ENCODE results near the gene JARID2. TPM values are rescaled to one million over a fixed set of nuclear protein-coding genes. Genes with fewer than 3 reads are reported as not detected.

The JARID2 gene
- total RNA-seq, 2 experiments from 2014 or later, result 19.3 to 20.1 TPM

DNA sequence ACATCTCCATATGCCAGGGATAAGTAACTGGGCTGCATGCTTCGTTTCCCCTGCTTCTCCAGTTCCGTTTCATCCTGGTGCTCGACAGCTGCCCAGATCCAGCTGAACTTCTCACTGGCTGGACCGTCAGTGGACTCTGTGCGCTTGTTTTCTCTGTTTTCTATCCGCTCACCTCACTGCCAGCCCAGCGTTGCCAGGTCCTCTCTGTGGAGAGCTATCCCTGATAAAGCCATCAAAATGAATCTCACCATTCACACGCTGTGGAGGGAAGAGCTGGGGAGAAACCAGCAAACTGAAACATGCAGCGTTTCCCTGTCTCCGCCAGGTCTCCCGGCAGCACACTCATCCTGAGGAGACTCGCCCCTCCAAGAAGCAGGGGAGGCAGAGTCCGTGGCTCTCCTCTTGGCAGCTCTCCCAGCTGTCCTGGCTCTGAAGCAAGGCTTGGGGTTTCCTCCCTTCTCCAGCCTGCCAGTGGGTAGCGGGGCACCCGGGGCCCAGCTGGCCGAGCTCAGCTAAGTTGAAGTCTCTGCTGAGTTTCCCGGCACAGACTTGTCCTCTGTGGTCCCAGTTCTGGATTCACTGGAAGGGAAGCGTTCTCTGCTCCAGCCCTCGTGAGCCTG, 256.1 kb downstream of the JARID2 start:
- Mint-ChIP-seq H3K36me3 (peaks cover 13% of the 10 kb centered on the region), H3K4me3 (no peak overlapping the region), H3K4me1 (peaks cover 6% of the 10 kb centered on the region), H3K27ac (no peak overlapping the region), H3K9me3 (no peaks in the 10 kb centered on the region), H3K27me3 (no peaks in the 10 kb centered on the region)
- DNase-seq, result no peak

DNA sequence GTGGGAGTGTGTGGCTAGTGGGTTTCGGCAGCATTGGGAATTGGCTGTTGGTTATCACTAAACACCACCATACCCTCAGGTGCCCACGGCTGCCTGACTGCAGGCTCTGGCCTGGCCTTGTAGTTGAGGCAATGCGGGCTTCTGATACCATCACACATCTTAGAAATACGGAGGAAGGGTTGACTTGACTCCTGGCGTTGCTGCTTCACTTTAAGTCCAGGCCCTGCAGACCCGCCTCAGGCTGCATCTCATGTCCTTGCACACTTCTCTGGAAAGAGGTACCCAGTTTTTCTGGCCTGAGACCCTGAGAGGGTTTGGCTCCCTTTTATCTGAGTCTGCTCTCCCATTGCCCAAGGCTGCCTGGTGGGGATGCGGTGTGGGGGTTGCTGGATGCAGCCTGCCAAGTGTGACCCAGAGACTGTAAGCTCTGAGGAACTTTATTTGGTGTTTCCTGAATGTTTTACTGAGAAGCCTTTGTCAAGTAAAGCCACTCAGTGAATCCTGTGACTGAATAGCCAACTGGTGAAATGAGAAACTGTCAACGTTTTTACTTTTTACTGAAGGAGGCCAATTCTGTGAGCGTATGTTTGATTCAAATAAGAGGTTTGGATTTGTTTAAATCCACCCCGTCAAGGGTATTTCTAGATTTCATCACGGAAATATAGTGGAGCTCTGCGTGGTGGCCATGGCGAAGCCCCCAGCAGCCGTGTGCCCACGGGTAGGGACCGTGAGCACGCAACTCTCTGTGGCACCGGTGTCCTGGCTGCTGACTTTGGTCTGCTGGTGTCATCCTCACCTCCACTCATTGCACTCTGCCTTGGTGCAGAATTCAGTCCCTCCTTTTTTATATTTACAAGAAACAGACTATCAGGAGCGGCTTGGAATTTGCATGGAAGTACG, 256.8 kb downstream of the JARID2 start:
- no peak for DNase-seq
- H3K4me1 Mint-ChIP-seq, result peaks cover 6% of the 10 kb centered on the region
- no peaks in the 10 kb centered on the region for H3K27me3 Mint-ChIP-seq
- H3K36me3 Mint-ChIP-seq, result peaks cover 9% of the 10 kb centered on the region
- H3K27ac Mint-ChIP-seq, result no peak overlapping the region
- H3K4me3 Mint-ChIP-seq, result no peak overlapping the region
- no peaks in the 10 kb centered on the region for H3K9me3 Mint-ChIP-seq

GRCh38 chr6:15503346-15503680, 257.4 kb downstream of the JARID2 start:
- peaks cover 7% of the 10 kb centered on the region for H3K36me3 Mint-ChIP-seq
- H3K9me3 Mint-ChIP-seq, result no peaks in the 10 kb centered on the region
- no peak overlapping the region for H3K27ac Mint-ChIP-seq
- no peak overlapping the region for H3K4me3 Mint-ChIP-seq
- no peak for DNase-seq
- H3K4me1 Mint-ChIP-seq, result peaks cover 6% of the 10 kb centered on the region
- H3K27me3 Mint-ChIP-seq, result no peaks in the 10 kb centered on the region

GRCh38 chr6:15504040-15504495, 258.2 kb downstream of the JARID2 start:
- no peak for DNase-seq
- H3K4me1 Mint-ChIP-seq, result peaks cover 6% of the 10 kb centered on the region
- H3K36me3 Mint-ChIP-seq, result peaks cover 8% of the 10 kb centered on the region
- no peaks in the 10 kb centered on the region for H3K9me3 Mint-ChIP-seq
- no peaks in the 10 kb centered on the region for H3K27me3 Mint-ChIP-seq
- H3K27ac Mint-ChIP-seq, result no peak overlapping the region
- no peak overlapping the region for H3K4me3 Mint-ChIP-seq

GRCh38 chr6:15504581-15505350, 258.9 kb downstream of the JARID2 start:
- no peak overlapping the region for H3K27ac Mint-ChIP-seq
- peaks cover 8% of the 10 kb centered on the region for H3K36me3 Mint-ChIP-seq
- H3K4me3 Mint-ChIP-seq, result no peak overlapping the region
- no peaks in the 10 kb centered on the region for H3K9me3 Mint-ChIP-seq
- H3K27me3 Mint-ChIP-seq, result no peaks in the 10 kb centered on the region
- DNase-seq, result no peak
- peaks cover 3% of the 10 kb centered on the region for H3K4me1 Mint-ChIP-seq

DNA sequence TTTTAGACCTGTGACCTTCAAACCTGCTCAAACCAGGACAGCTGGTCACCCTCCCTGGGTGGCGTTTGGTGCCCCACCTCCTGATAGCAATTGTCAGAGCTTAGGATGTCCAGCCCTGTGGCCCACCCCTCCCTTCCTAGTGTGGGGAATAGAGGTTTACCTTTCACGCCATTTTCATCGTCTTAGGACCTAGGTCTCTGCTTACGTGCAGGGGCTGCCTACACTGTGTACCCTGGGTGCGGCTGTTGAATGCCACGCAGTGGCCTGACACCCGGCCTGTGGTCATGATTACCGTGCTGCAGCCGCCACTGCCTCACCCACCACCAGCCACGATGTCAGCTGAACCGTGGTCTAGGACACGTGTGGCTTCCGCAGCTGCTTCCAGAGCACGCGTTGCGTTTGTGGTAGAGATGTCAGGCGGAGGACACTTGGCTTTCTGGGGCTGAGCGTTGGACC, 259.6 kb downstream of the JARID2 start:
- peaks cover 7% of the 10 kb centered on the region for H3K36me3 Mint-ChIP-seq

GRCh38 chr6:15506066-15506465, 260.2 kb downstream of the JARID2 start:
- no peak for DNase-seq
- H3K9me3 Mint-ChIP-seq, result no peaks in the 10 kb centered on the region
- no peaks in the 10 kb centered on the region for H3K4me1 Mint-ChIP-seq
- no peak overlapping the region for H3K27ac Mint-ChIP-seq
- H3K36me3 Mint-ChIP-seq, result peaks cover 5% of the 10 kb centered on the region
- H3K4me3 Mint-ChIP-seq, result no peak overlapping the region
- no peaks in the 10 kb centered on the region for H3K27me3 Mint-ChIP-seq

More for the DNA sequence above, 259.6 kb downstream of the JARID2 start:
- DNase-seq, result no peak
- H3K27ac Mint-ChIP-seq, result peak overlapping the region; percentile 21
- no peaks in the 10 kb centered on the region for H3K4me1 Mint-ChIP-seq
- H3K9me3 Mint-ChIP-seq, result no peaks in the 10 kb centered on the region
- no peaks in the 10 kb centered on the region for H3K27me3 Mint-ChIP-seq
- H3K4me3 Mint-ChIP-seq, result no peak overlapping the region

DNA sequence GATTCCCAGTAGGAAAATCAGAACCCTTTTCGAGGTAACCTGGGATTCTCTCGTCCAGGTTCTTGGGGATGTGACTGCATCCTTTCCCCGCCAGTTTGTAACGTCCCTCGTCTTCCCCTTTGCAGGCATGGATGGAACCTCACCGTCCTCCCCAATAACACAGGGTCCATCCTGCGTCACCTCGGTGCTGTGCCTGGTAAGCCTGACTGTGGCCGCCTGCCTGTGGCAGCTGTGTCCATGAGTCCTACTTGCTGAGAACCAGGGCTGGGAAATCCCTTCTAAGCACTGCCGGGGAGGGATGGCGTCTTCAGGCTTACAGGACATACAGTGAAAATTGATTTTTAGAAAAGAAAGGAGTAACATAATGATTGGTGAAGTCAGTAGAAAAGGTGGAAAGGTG, 261.4 kb downstream of the JARID2 start:
- no peak overlapping the region for H3K27ac Mint-ChIP-seq
- H3K4me3 Mint-ChIP-seq, result no peak overlapping the region
- H3K27me3 Mint-ChIP-seq, result no peaks in the 10 kb centered on the region
- DNase-seq, result no peak
- H3K36me3 Mint-ChIP-seq, result peaks cover 9% of the 10 kb centered on the region
- no peaks in the 10 kb centered on the region for H3K4me1 Mint-ChIP-seq
- no peaks in the 10 kb centered on the region for H3K9me3 Mint-ChIP-seq

DNA sequence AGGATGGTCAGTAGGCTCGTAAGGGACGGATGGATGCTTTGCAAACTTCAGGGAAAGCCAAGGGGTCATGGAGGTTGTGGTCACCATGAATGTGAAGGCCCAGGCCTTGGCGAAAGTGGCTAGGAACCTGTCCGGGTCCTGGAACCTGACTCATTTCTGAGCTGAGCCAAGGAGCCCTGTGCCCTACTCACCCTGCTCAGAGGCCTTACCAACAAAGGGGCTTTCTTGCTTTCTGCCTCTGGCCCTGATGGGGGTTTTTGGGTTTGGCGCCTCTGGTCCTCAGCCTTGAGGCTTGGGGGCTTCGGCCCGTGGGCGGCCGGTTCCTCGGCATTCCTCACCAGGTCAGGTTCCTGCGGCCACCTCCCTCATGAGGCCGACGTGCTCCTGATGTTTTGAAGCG, 261.9 kb downstream of the JARID2 start:
- Mint-ChIP-seq H3K36me3 (peaks cover 13% of the 10 kb centered on the region), H3K27me3 (no peaks in the 10 kb centered on the region), H3K4me3 (no peak overlapping the region), H3K9me3 (no peaks in the 10 kb centered on the region), H3K27ac (no peak overlapping the region), H3K4me1 (no peaks in the 10 kb centered on the region)
- no peak for DNase-seq

DNA sequence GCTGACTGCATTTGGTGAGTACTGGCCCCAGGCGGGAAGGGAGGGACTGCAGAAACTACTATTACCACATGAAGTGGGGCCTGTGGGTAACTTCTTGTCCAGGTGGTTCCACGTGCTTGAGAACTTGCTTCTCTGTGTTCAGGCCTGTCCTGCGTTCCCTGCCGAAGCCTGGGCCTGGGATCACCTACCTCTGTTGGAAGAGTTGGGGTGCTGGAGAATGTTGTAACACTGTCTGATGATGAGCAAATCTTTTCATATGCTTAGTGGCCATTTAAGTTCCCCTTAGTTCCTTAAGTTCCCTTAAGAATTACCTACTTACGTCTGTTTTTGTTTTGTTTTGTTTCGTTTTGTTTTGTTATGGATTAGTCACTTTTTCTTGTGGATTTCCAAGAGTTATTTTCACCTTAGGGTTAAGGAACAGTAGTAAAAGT, 262.6 kb downstream of the JARID2 start:
- no peaks in the 10 kb centered on the region for H3K4me1 Mint-ChIP-seq
- H3K36me3 Mint-ChIP-seq, result peaks cover 13% of the 10 kb centered on the region
- DNase-seq, result no peak
- H3K27ac Mint-ChIP-seq, result no peak overlapping the region
- no peak overlapping the region for H3K4me3 Mint-ChIP-seq
- no peaks in the 10 kb centered on the region for H3K27me3 Mint-ChIP-seq
- no peaks in the 10 kb centered on the region for H3K9me3 Mint-ChIP-seq

- DNase-seq, result no peak
- H3K27ac Mint-ChIP-seq, result no peak overlapping the region
- H3K4me3 Mint-ChIP-seq, result no peak overlapping the region
- peaks cover 16% of the 10 kb centered on the region for H3K36me3 Mint-ChIP-seq
- H3K4me1 Mint-ChIP-seq, result no peaks in the 10 kb centered on the region
- H3K27me3 Mint-ChIP-seq, result no peaks in the 10 kb centered on the region
- H3K9me3 Mint-ChIP-seq, result no peaks in the 10 kb centered on the region
Observed at GRCh38 chr6:15508931-15509330, 263.1 kb downstream of the JARID2 start.

GRCh38 chr6:15509335-15509933, 263.6 kb downstream of the JARID2 start:
- Mint-ChIP-seq H3K36me3 (peaks cover 18% of the 10 kb centered on the region), H3K4me3 (no peak overlapping the region), H3K27me3 (no peaks in the 10 kb centered on the region), H3K9me3 (no peaks in the 10 kb centered on the region), H3K4me1 (no peaks in the 10 kb centered on the region), H3K27ac (no peak overlapping the region)
- no peak for DNase-seq

- no peaks in the 10 kb centered on the region for H3K9me3 Mint-ChIP-seq
- peaks cover 14% of the 10 kb centered on the region for H3K36me3 Mint-ChIP-seq
- no peaks in the 10 kb centered on the region for H3K27me3 Mint-ChIP-seq
- H3K27ac Mint-ChIP-seq, result no peak overlapping the region
- no peaks in the 10 kb centered on the region for H3K4me1 Mint-ChIP-seq
- H3K4me3 Mint-ChIP-seq, result no peak overlapping the region
- no peak for DNase-seq
Observed at GRCh38 chr6:15510121-15510520, 264.3 kb downstream of the JARID2 start.

DNA sequence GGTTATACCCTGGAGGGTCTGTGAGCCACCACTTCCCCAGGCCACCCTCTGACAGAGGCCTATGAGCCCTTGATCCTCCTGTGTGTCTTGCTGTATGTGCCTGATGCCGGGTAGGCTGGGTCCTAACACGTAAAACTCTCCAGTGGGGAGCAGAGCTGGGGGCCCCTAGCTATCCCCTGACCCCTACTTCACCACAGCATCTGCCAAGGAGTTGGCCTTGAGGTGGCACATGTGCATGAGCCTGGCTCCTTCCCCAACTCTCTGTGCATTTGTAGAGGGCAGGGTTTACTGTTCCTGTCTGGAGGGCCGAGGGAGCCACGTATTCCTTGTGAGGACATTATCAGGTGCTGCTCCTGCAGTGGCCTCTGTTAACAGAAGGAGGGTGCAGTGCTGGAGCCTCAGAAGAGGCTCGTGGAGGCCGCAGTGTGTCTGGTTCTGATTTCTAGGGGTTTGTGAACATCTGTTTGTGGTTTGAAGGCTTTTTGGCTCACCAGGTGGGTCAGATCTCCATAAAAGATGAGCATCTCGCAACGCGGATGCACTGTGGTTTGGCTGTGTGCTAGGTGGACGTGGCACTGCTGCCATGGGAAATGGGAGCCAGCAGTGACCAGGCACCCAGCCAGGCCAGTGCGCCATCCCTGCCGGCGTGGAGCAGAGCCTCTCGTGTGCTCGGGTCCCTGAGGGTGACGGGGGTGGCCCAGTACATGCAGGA, 264.8 kb downstream of the JARID2 start:
- no peaks in the 10 kb centered on the region for H3K27me3 Mint-ChIP-seq
- no peak for DNase-seq
- H3K36me3 Mint-ChIP-seq, result peaks cover 17% of the 10 kb centered on the region
- H3K4me1 Mint-ChIP-seq, result no peaks in the 10 kb centered on the region
- H3K27ac Mint-ChIP-seq, result peak overlapping the region; percentile 2
- H3K4me3 Mint-ChIP-seq, result no peak overlapping the region
- H3K9me3 Mint-ChIP-seq, result no peaks in the 10 kb centered on the region
